Fibroblast of pulmonary artery (primary cell): Measurements from ENCODE around the gene HLA-DRA.
"Not testable (repeated sequence)": the region's sequence is repeated elsewhere in the genome, so short reads cannot be mapped to it uniquely, and the experiment has no call there.

Experiments used
- DNase-seq: peaks from one replicate; pipeline ENCODE4 v3.0.0-alpha.2; 2010; ENCODE audit warnings: low read depth
- H3K4me3 ChIP-seq: replicated peaks from 2 replicates; pipeline ENCODE4 v1.5.1; 2011; ENCODE audit warnings: low read depth, mild to moderate bottlenecking, control low read depth, low read length, moderate library complexity
- CTCF ChIP-seq: IDR thresholded peaks from 2 replicates; pipeline ENCODE4 v1.5.1; 2011; ENCODE audit warnings: mild to moderate bottlenecking, control low read depth, low read length, inconsistent platforms; ENCODE audit errors: missing control alignments

HLA-DRA gene

GRCh38 chr6:32472781-32473375, 33.2 kb downstream of the HLA-DRA start:
- no peak for TF ChIP-seq CTCF
- no peak for DNase-seq
- H3K4me3 ChIP-seq = no peak overlapping the region

- not testable (repeated sequence) for H3K4me3 ChIP-seq, DNase-seq
These were observed 34.0 kb downstream of the HLA-DRA start for GRCh38 chr6:32473376-32474348.

- no peak for TF ChIP-seq CTCF
- DNase-seq = no peak
- H3K4me3 ChIP-seq = no peak overlapping the region
These were observed 35.9 kb downstream of the HLA-DRA start for GRCh38 chr6:32475392-32476206.

- no peak for DNase-seq
- TF ChIP-seq CTCF = no peak
- no peak overlapping the region for H3K4me3 ChIP-seq
These were observed 44.4 kb downstream of the HLA-DRA start for GRCh38 chr6:32483968-32484613.

- no peak for DNase-seq
- TF ChIP-seq CTCF = no peak
- H3K4me3 ChIP-seq = no peak overlapping the region
These were observed 44.9 kb downstream of the HLA-DRA start for GRCh38 chr6:32484614-32484998.

- no peak overlapping the region for H3K4me3 ChIP-seq
- no peak for TF ChIP-seq CTCF
- DNase-seq = no peak
These were observed 48.4 kb downstream of the HLA-DRA start for GRCh38 chr6:32488083-32488482.
